Peyer's patch (tissue), 4 donors: ENCODE results near the gene ARHGAP12. TPM values are rescaled to one million over a fixed set of nuclear protein-coding genes. Genes with fewer than 3 reads are reported as not detected.
A peak's percentile ranks its signal among the peaks of the same experiment; 100 is the strongest.

Source experiments
- DNase-seq, 3 donors: peaks; one replicate each; pipeline ENCODE4 v3.0.0-alpha.2; 2017 to 2019
- H3K27ac ChIP-seq, 4 donors: fragments of 200-600 bp; sonication (generic); one replicate each; pipeline ENCODE4 v1.5.1; 2016 to 2019
- H3K27me3 ChIP-seq, 2 donors: fragments of 200-600 bp; sonication (generic); one replicate each; pipeline ENCODE4 v1.5.1; 2019
- H3K36me3 ChIP-seq, 3 donors: fragments of 200-600 bp; sonication (generic); one replicate each; pipeline ENCODE4 v1.5.1; 2016 to 2019
- H3K4me1 ChIP-seq, 4 donors: fragments of 200-600 bp; sonication (generic); one replicate each; pipeline ENCODE4 v1.5.1; 2016 to 2019
- H3K4me3 ChIP-seq, 4 donors: fragments of 200-600 bp; sonication (generic); 1 replicate in 3 of 4; 2 replicates in 1 of 4; pipeline ENCODE4 v1.5.1; 2016 to 2019; ENCODE audit warnings: mild to moderate bottlenecking in 1 of 4
- H3K9me3 ChIP-seq, 4 donors: fragments of 200-600 bp; sonication (generic); one replicate each; pipeline ENCODE4 v1.5.1; 2016 to 2019; ENCODE audit warnings: mild to moderate bottlenecking in 1 of 4
- CTCF ChIP-seq, 6 experiments: fragments of 450-650 bp in 4 of 6; fragments of 200-600 bp in 2 of 6; sonication (generic) in 1 of 6; IDR thresholded peaks; one replicate each; pipeline ENCODE4 v1.5.1; 2017 to 2019; ENCODE audit warnings: antibody characterized with exemption in 6 of 6, mild to moderate bottlenecking in 3 of 6, moderate library complexity in 1 of 6
- POLR2A ChIP-seq, 2 donors: fragments of 450-650 bp; IDR thresholded peaks; one replicate each; pipeline ENCODE4 v1.5.1; 2017; ENCODE audit warnings: antibody characterized with exemption in 2 of 2, mild to moderate bottlenecking in 2 of 2, moderate library complexity in 2 of 2
- total RNA-seq, 4 donors: library from RNA; depleted of rRNA; stranded (reverse); fragments of >200 nt; gene quantifications; one replicate each; pipeline ENCODE4 v1.1.0, GENCODE V29; 2016

Gene ARHGAP12
- total RNA-seq, 4 donors from 2014 or later: 46.7 to 56.9 (median 52.4) TPM

GRCh38 chr10:31927884-31928548, 615 bp downstream of the ARHGAP12 start:
- Histone ChIP-seq H3K36me3 (no peaks in the 10 kb centered on the region), H3K27ac (peak overlapping the region; percentile 88 to 97 (median 95)), H3K9me3 (no peaks in the 10 kb centered on the region), H3K27me3 (no peaks in the 10 kb centered on the region), H3K4me1 (peaks cover 0 to 13% (median 5%) of the 10 kb centered on the region in 4 donors), H3K4me3 (peak overlapping the region; percentile 62 to 98 (median 81))
- DNase-seq: peak; percentile 62 to 82 (median 74)
- TF ChIP-seq POLR2A (IDR thresholded peaks at IDR 0.05): no peak
- peak in 3 of 6 experiments; percentile 36 to 43 (median 39) for TF ChIP-seq CTCF (IDR thresholded peaks at IDR 0.05)

- Histone ChIP-seq H3K4me1 (peaks cover 0 to 13% (median 5%) of the 10 kb centered on the region in 4 donors), H3K4me3 (peak overlapping the region; percentile 62 to 98 (median 81)), H3K36me3 (no peaks in the 10 kb centered on the region), H3K27ac (peak overlapping the region; percentile 88 to 97 (median 95)), H3K9me3 (no peaks in the 10 kb centered on the region), H3K27me3 (no peaks in the 10 kb centered on the region)
- TF ChIP-seq CTCF (IDR thresholded peaks at IDR 0.05) (no peak), POLR2A (IDR thresholded peaks at IDR 0.05) (no peak)
- no peak for DNase-seq
Observed at GRCh38 chr10:31927565-31927883, 1.1 kb downstream of the ARHGAP12 start.

- TF ChIP-seq CTCF (IDR thresholded peaks at IDR 0.05) (no peak), POLR2A (IDR thresholded peaks at IDR 0.05) (no peak)
- Histone ChIP-seq H3K4me3 (peak overlapping the region; percentile 62 to 98 (median 81)), H3K36me3 (no peaks in the 10 kb centered on the region), H3K4me1 (peaks cover 0 to 13% (median 5%) of the 10 kb centered on the region in 4 donors), H3K27me3 (no peaks in the 10 kb centered on the region), H3K27ac (peak overlapping the region; percentile 88 to 97 (median 95)), H3K9me3 (no peaks in the 10 kb centered on the region)
- DNase-seq: no peak
Observed at GRCh38 chr10:31926765-31927564, 1.7 kb downstream of the ARHGAP12 start.

- Histone ChIP-seq H3K27me3 (no peaks in the 10 kb centered on the region), H3K27ac (no peak overlapping the region), H3K9me3 (no peaks in the 10 kb centered on the region), H3K36me3 (no peaks in the 10 kb centered on the region), H3K4me3 (peak overlapping the region in 1 of 4 donors; percentile 91), H3K4me1 (peaks cover 0 to 13% (median 5%) of the 10 kb centered on the region in 4 donors)
- DNase-seq: no peak
- TF ChIP-seq CTCF (IDR thresholded peaks at IDR 0.05) (no peak), POLR2A (IDR thresholded peaks at IDR 0.05) (no peak)
Observed at GRCh38 chr10:31926160-31926559, 2.5 kb downstream of the ARHGAP12 start.

- Histone ChIP-seq H3K27me3 (no peaks in the 10 kb centered on the region), H3K4me3 (no peak overlapping the region), H3K27ac (no peak overlapping the region), H3K4me1 (peaks cover 0 to 8% (median 5%) of the 10 kb centered on the region in 4 donors), H3K9me3 (no peaks in the 10 kb centered on the region), H3K36me3 (no peaks in the 10 kb centered on the region)
- no peak for TF ChIP-seq CTCF (IDR thresholded peaks at IDR 0.05)
- TF ChIP-seq POLR2A (IDR thresholded peaks at IDR 0.05): no peak
- DNase-seq: no peak
Observed at GRCh38 chr10:31924833-31925232, 3.8 kb downstream of the ARHGAP12 start.
